ENCODE data around the gene FKBP11. TPM values are rescaled to one million over a fixed set of nuclear protein-coding genes. Genes with fewer than 3 reads are reported as not detected.

FKBP11 gene
- total and polyA plus RNA-seq, 2 of the 13 experiments (the other 11 are each of a cell fraction or from before 2014, with no cell fraction given) = 15.5 to 19.4 TPM

GRCh38 chr12:48883305-48884161 is 41.8 kb downstream of the FKBP11 start (continued):
- TF ChIP-seq ZBTB10 (CRISPR knock-in tag; IDR thresholded peaks at IDR 0.05; ENCODE audit: borderline replicate concordance) = no peak
- TF ChIP-seq ZFP37 (CRISPR knock-in tag; IDR thresholded peaks at IDR 0.05; ENCODE audit: borderline replicate concordance) = no peak
- TF ChIP-seq CCAR2 (optimal IDR thresholded peaks at IDR 0.05; ENCODE audit: low read depth, low read length) = no peak
- no peak for TF ChIP-seq ZBED4 (CRISPR knock-in tag; IDR thresholded peaks at IDR 0.05; ENCODE audit: borderline replicate concordance)
- TF ChIP-seq REL (CRISPR knock-in tag; conservative IDR thresholded peaks at IDR 0.05) = no peak
- TF ChIP-seq ZNF414 (CRISPR knock-in tag; IDR thresholded peaks at IDR 0.05) = no peak
- no peak for TF ChIP-seq THAP11 (CRISPR knock-in tag; IDR thresholded peaks at IDR 0.05)
- TF ChIP-seq ASH2L (IDR thresholded peaks at IDR 0.05; ENCODE audit: insufficient read length, low read depth, low read length) = no peak
- no peak for TF ChIP-seq GRHL1 (CRISPR knock-in tag; conservative IDR thresholded peaks at IDR 0.05)
- no peak for TF ChIP-seq SIX4 (CRISPR knock-in tag; IDR thresholded peaks at IDR 0.05)
- TF ChIP-seq FOXM1 (CRISPR knock-in tag; IDR thresholded peaks at IDR 0.05) = no peak
- TF ChIP-seq CEBPZ (IDR thresholded peaks at IDR 0.05; ENCODE audit: low read length) = no peak
